ENCODE results near the gene KCNJ6. TPM values are rescaled to one million over a fixed set of nuclear protein-coding genes. Genes with fewer than 3 reads are reported as not detected.
"Not testable (repeated sequence)": the region's sequence is repeated elsewhere in the genome, so short reads cannot be mapped to it uniquely, and the experiment has no call there.

Gene KCNJ6
- total RNA-seq, 1 donor from 2014 or later, result 0.75 TPM

- no peak for DNase-seq (ENCODE audit: low read depth, low spot score)
- no peaks in the 10 kb centered on the region for H3K4me1 Mint-ChIP-seq
- H3K27ac Mint-ChIP-seq (ENCODE audit: unreplicated experiment), result no peak overlapping the region
- H3K9me3 Mint-ChIP-seq, result peaks cover 19% of the 10 kb centered on the region
- no peak overlapping the region for H3K4me3 Mint-ChIP-seq
- peaks cover 3% of the 10 kb centered on the region for H3K36me3 Mint-ChIP-seq (ENCODE audit: low read depth)
- no peaks in the 10 kb centered on the region for H3K27me3 Mint-ChIP-seq (ENCODE audit: low read depth)
- no peak for TF ChIP-seq CTCF (conservative IDR thresholded peaks at IDR 0.05)
These were observed 19.9 kb upstream of the KCNJ6 start for GRCh38 chr21:37936010-37936785.

- Mint-ChIP-seq H3K4me1 (no peaks in the 10 kb centered on the region), H3K9me3 (peaks cover 9% of the 10 kb centered on the region), H3K4me3 (no peak overlapping the region), H3K36me3 (ENCODE audit: low read depth) (no peaks in the 10 kb centered on the region), H3K27ac (ENCODE audit: unreplicated experiment) (no peak overlapping the region), H3K27me3 (ENCODE audit: low read depth) (peaks cover 2% of the 10 kb centered on the region)
- no peak for TF ChIP-seq CTCF (conservative IDR thresholded peaks at IDR 0.05)
- DNase-seq (ENCODE audit: low read depth, low spot score), result no peak
These were observed 16.7 kb upstream of the KCNJ6 start for GRCh38 chr21:37932936-37933335.

GRCh38 chr21:37927711-37928110, 11.5 kb upstream of the KCNJ6 start:
- Mint-ChIP-seq H3K9me3 (peaks cover 10% of the 10 kb centered on the region), H3K36me3 (ENCODE audit: low read depth) (no peaks in the 10 kb centered on the region)
- no peak for DNase-seq (ENCODE audit: low read depth, low spot score)

GRCh38 chr21:37921091-37921490, 4.8 kb upstream of the KCNJ6 start:
- TF ChIP-seq CTCF (conservative IDR thresholded peaks at IDR 0.05), result no peak
- Mint-ChIP-seq H3K9me3 (no peaks in the 10 kb centered on the region), H3K4me3 (no peak overlapping the region), H3K4me1 (peaks cover 8% of the 10 kb centered on the region), H3K27ac (ENCODE audit: unreplicated experiment) (no peak overlapping the region), H3K36me3 (ENCODE audit: low read depth) (no peaks in the 10 kb centered on the region), H3K27me3 (ENCODE audit: low read depth) (peaks cover 37% of the 10 kb centered on the region)
- DNase-seq (ENCODE audit: low read depth, low spot score), result no peak

More at GRCh38 chr21:37927711-37928110, 11.5 kb upstream of the KCNJ6 start:
- Mint-ChIP-seq H3K27ac (ENCODE audit: unreplicated experiment) (no peak overlapping the region), H3K27me3 (ENCODE audit: low read depth) (peaks cover 2% of the 10 kb centered on the region), H3K4me1 (no peaks in the 10 kb centered on the region), H3K4me3 (no peak overlapping the region)
- no peak for TF ChIP-seq CTCF (conservative IDR thresholded peaks at IDR 0.05)

GRCh38 chr21:37920302-37920701, 4.0 kb upstream of the KCNJ6 start:
- H3K4me3 Mint-ChIP-seq; H3K27ac Mint-ChIP-seq (ENCODE audit: unreplicated experiment); H3K9me3 Mint-ChIP-seq; H3K36me3 Mint-ChIP-seq (ENCODE audit: low read depth); DNase-seq (ENCODE audit: low read depth, low spot score): not testable (repeated sequence)
- Mint-ChIP-seq H3K4me1 (peaks cover 16% of the 10 kb centered on the region), H3K27me3 (ENCODE audit: low read depth) (peaks cover 45% of the 10 kb centered on the region)

- no peak for DNase-seq (ENCODE audit: low read depth, low spot score)
- Mint-ChIP-seq H3K27ac (ENCODE audit: unreplicated experiment) (no peak overlapping the region), H3K36me3 (ENCODE audit: low read depth) (no peaks in the 10 kb centered on the region), H3K4me3 (no peak overlapping the region), H3K4me1 (peaks cover 31% of the 10 kb centered on the region), H3K27me3 (ENCODE audit: low read depth) (peaks cover 72% of the 10 kb centered on the region), H3K9me3 (no peaks in the 10 kb centered on the region)
- no peak for TF ChIP-seq CTCF (conservative IDR thresholded peaks at IDR 0.05)
These were observed 1.4 kb upstream of the KCNJ6 start for GRCh38 chr21:37917612-37918011.

Measured in neural crest cell (in vitro differentiated cells).